IPS-NIHi7 (cell line): Measurements from ENCODE around the gene SERINC3.
"Not testable (repeated sequence)": the region's sequence is repeated elsewhere in the genome, so short reads cannot be mapped to it uniquely, and the experiment has no call there.

ENCODE experiments used
- DNase-seq: peaks from one replicate; pipeline ENCODE4 v3.0.0; 2012; ENCODE audit warnings: mixed read lengths; ENCODE audit errors: extremely low spot score

Gene SERINC3

DNA sequence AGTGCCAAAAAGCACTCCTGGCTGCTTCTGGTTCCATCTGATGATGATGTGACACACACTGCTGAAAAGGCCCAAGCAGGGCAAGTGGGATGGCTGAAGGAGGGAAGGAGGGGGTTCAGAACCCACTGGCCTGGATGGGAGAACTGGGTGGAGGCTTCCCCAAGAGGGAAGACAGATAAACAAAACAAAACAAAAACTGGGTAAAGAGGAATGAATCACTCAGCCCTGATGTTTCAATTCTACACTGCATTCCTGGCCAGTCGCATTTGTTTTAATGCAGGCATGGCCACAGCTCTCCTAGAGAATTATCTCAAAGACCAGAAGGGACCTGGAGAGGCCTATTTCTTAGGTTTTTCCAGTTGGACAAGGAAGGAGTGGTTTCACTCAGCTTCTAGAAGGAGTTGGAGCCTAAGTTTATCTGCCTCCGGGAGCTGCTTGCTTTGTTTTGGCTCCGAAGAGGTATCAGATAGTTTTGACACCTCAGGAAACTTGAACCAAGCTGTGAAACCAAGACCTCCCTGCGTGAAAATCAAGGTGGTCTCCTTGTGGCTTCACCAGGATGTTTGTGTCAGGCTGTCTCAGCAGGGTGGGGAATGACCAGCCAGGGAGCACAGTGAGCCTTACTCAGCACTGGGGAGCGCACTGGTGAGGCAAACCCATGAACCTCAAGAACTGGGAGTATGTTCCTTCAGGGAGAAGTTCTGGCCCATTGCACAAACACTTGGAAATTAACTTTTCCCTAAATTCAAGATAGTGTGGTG is 30.1 kb downstream of the SERINC3 start:
- no peak for DNase-seq

DNA sequence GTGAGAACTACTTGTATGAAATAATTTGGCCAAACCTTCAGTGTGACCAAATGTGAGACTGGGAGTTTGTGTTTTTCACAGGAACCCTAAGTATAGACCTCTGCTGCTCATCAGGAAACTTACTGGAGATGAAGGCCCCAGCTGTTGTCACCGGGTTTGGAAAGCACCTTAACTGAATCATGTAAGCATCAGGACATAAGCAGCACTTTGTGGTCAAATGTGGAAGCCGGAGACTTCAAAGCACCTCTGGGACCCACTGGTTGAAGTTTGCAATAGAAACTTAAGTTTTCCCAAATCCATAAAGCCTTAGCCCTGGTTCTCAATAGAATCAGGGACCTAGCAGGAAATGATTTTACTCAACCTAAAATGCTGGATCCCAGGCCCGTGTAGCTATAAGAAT is 31.9 kb downstream of the SERINC3 start:
- no peak for DNase-seq

DNA sequence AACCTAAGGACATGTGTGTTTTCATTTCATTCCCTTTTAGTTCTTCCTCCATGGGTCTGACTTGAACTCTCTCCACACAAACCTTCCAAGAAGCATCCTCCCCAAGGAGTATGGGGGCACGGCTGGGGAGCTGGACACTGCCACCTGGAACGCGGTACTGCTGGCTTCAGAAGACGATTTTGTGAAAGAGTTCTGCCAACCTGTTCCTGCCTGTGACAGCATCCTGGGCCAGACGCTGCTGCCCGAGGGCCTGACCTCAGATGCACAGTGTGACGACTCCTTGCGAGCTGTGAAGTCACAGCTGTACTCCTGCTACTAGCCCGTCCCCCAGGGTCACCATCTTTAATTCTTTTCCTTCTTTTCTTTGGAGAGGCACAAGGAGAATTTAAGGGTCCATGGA is 32.6 kb downstream of the SERINC3 start:
- no peak for DNase-seq

DNA sequence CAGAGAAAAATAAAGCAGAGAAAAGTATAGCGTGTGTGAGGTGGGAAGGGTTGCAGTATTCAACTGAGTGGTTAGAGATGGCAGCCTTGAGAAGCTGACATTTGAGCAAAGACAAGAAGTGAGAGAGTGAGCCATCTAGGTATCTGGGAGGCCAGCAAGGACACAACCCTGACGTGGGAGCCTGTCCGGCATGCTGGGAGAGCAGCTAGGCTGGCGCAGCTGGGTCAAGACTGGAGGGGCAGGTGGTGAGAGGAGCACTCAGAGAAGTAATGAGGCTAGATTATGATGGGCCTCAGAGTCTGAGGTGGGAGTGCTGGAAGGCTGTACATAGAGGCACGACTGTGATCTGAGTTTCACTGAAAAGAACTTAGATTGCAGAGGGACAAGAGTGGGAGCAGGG is 33.3 kb downstream of the SERINC3 start:
- no peak for DNase-seq

DNA sequence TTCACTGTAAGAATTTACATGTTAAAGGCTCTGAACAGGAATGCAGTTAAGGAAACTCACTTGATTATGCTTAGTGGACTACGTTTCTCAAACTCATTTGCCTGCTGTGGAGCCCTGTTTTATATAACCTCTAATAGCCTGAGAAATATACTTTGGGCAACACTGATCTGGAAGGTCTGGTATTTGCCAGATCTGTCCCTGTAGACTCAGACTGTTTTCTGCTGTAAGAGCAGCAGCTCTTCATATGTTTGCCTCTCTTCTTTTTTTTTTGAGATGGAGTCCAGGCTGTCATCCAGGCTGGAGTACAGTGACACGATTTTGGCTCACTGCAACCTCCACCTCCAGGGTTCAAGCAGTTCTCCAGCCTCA is 36.1 kb downstream of the SERINC3 start:
- no peak for DNase-seq

DNA sequence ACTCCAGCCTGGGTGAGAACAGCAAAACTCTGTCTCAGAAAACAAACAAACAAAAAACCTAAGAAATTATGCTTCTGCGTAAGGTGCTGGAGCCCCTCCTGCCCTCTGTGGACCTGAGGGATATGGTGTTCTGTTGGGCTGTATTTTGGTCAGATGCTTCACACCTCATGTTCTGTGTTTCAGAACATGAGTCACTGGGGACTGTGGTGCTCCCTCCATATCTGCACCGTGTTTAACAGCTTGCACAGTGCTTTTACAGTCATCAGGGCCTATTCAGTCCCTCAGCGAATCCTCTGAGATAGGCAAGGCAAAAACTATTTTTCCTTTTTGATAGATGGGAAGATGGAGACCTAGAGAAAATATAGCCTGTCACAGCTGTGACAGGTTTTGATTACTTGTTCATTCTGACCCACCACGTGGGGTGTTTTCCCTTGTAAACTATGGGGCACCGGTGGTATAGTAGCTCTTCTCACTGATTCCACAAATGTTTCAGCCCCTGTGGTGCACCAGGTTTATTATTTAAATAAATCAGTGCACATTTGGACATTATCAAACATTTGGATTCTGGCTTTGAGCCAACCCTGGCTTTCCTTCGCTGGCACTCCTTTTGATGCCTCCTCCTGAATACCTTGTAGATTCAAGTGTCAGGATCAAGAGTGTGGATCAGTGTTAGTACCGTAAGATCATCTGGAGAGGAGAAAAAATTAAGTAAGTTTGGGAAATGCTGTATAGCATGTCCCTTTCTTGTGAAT is 36.6 kb downstream of the SERINC3 start:
- DNase-seq, result no peak

DNA sequence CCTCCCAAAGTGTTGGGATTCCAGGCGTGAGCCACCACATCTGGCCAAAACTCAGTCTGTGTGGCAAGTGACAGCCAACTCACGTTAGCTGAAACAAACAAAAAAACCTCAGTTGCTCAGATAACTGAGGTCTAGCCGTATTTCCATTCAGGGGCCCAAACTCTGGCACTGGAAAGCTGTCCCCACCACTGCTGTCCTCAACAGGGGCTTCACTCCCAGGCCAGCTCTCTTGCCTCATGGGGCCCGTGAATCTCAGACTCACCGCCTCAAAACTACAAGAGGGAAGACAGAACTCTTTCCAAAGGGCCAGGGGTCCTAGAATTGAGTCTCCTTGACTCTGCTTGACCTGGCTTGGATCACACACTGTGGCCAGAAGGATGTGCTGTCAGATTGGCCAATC is 38.8 kb downstream of the SERINC3 start:
- DNase-seq, result no peak

DNA sequence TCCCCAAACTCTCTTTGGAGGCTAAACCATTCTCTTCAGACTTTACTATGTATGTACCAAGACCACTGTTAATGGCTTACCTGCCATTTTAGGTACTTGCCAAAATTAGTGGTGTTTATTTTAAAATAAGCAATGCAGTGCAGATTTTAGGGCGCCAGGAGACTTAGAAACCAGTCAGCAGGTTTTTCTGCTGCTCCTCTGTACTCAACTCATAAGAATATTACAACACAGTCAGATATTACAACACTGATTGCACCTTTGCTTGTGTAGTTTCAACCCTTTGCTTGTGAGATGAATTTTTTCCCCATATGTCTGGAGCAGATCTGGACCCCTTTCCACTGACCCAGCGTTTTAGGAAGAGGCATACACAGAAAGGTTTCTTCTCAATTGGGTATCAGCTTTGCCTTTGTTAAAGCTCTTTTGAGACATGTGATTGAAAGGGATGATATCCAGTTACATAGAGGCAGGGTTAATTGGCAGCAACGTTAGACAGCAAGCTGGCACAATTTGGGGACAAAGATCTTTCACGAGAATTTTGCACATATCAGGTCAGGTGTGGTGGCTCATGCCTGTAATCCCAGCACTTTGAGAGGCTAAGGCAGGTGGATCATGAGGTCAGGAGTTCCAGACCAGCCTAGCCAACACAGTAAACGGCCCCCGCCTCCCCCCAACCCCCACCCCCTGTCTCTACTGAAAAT is 40.0 kb downstream of the SERINC3 start:
- no peak for DNase-seq

DNA sequence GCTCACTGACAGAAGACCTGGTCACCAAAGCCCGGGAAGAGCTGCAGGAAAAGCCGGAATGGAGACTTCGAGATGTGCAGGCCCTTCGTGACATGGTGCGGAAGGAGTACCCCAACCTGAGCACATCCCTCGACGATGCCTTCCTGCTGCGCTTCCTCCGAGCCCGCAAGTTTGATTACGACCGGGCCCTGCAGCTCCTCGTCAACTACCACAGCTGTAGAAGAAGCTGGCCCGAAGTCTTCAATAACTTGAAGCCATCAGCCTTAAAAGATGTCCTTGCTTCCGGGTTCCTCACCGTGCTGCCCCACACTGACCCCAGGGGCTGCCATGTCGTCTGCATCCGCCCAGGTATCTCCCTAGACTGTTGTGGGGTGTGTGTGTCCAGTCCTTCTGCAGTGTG is 41.8 kb downstream of the SERINC3 start:
- DNase-seq, result no peak

DNA sequence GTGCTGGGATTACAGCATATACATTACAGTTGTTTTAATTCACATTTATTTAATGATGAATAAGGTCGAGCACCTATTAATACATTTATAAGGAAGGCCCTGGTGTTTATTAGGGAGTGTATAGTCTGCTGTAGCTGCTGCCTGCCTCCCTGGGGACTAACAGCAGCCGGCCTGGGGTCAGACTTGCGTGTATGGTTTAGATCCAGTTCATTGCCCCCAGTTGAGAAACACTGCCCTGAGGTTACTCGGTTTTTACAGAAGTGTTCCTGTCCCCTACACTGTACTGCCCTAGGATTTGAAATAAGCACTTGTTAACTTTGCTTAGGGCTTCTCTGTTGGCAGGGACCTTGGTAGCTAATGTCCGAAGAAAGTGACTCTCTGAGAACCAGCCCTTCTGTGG is 42.2 kb downstream of the SERINC3 start:
- no peak for DNase-seq

DNA sequence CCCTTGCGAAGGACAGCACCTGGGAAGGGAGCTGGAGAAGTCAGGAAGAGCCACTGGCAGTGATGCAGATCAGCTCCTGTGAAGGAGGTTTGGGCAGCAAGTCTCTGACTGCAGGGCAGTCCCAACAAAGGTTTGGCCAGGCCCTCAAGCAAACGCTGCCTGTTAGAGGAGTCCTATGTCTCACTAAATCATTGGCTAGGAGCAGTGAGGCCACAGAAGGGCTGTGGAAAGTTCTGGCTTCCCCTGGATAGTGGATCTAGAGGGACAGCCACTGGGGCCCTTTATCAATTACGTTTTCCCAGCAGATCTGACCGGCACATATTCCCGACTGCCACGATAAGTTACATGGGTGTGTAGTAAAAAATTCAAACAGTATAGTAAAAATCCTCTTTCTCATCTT is 43.7 kb downstream of the SERINC3 start:
- no peak for DNase-seq

DNA sequence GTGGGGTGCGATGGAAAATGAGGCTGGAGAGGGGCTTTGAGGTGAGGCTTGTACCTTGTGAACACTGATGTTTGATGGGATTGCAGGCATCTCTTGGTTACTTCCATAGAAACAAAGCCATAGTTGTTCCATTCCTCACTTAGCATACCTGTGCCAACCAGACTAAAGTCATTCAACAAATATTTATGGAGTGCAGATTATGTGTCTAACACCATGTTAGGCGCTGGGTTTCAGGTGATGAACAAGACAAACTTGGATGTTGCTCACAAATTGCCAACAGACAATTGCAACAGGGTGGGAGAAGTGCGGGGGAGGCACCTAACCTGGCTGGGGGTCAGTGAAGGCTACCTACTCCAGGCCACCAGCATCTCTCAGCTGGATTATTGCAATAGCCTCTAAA is 44.7 kb downstream of the SERINC3 start:
- no peak for DNase-seq

DNA sequence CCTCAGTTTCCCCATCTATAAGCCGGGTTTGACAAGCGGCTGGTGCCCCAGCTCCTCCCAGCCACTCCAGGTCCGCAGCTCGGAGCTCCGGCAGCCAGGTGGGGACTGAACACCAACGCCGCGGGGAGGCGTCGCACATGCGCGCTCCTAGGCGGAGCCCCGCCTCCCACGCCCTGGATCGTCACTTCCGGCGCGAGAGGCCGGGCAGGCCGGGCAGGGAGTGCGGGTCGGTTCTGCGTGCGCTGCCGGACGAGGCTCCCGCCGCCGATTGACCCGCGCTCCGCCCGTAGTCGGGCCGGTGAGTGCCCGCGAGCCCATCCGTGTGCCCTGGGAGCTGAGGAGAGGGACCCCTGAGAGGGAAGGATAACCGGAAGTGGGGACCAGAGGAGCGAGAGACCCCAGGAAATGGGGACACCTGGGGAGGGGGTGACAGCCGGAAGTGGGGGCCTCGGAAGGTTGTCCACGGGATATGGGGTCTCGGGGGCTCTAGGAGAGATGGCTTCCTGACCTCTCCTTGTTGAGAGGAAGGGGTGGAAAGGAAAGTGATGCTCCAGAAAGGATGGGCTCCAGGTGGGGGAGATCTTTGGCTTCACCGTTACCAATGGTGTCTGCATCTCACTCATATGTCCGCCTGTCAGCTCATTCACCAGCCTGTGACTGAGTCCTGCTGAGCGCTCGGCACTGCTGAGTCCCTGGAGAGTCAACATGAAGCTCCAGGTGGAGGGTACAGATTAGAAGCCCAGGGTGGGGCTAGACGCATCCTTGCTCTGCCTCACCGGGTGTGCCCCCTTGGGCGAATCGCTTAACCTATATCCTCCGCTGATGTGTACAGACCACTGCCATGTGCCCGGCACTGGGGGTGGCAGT is 45.9 kb downstream of the SERINC3 start, which contains the start of gene TTPAL:
TTPAL (plus strand) TSS at position 181 of the 867 bp plus-strand sequence. CDS start 4,126 bp downstream, outside the sequence.
- DNase-seq, result peak; percentile 97

DNA sequence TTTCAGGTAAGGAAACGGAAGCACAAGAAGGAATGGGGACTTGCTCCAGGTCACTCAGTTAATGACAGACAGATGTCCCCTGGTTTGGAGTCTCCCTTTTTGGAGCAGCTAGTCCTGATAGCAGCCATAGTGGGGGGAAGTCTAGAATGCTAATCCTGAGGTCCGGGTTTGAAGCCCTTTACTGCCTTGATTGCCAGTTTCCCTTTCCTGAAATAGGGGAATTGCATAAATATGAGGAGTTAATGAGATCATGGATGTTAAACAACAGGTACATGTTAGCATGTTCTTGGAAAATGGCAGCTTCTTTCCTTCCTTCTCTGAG is 46.5 kb downstream of the SERINC3 start:
- no peak for DNase-seq

DNA sequence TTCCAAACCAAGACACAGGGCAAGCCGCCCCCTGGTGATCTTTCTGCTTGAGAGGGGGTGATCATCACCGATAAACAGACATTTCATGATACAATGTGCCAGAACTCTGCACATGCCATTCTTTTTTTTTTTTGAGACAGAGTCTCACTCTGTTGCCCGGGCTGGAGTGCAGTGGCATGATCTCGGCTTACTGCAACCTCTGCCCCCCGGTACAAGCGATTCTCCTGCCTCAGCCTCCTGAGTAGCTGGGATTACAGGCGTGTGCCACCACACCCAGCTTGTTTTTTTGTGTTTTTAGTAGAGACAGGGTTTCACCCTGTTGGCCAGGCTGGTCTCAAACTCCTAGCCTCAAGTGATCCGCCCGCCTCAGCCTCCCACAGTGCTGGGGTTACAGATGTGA is 49.6 kb downstream of the SERINC3 start:
- not testable (repeated sequence) for DNase-seq

DNA sequence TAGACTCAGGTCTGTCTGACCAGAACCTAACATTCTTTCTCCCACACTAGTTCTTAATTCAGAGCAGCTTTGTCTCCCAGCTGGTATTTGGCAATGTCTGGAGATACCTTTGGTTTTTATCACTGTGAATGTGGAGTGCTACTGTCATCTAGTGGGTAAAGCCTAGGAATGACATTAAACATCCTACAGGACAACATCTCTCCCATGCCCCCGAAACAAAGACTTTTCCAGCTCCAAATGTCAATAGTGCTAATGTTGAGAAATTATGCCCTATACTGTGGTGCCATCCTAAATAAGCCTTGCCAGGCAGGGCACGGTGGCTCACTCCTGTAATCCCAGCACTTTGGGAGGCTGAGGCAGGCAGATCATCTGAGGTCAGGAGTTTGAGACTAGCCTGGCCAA is 50.4 kb downstream of the SERINC3 start:
- DNase-seq, result no peak

DNA sequence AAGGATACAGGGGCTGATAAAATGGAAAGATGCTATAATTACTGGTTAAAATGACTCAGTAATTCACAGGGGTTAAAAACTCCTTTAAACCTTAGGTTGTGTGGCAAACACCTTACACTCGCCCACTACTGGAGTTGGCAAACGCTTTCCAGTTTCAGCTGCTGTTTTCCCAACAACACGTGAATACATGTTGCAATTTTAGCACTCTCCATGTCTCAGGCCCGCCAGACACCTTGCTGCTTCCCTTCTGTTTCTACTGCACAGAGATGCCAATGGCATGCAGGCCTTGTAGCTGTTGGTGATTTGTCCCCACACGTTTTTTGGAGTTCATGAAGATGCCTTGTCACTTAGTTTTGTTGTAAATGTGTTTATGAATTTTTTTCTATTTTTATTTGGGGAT is 51.5 kb downstream of the SERINC3 start:
- no peak for DNase-seq

DNA sequence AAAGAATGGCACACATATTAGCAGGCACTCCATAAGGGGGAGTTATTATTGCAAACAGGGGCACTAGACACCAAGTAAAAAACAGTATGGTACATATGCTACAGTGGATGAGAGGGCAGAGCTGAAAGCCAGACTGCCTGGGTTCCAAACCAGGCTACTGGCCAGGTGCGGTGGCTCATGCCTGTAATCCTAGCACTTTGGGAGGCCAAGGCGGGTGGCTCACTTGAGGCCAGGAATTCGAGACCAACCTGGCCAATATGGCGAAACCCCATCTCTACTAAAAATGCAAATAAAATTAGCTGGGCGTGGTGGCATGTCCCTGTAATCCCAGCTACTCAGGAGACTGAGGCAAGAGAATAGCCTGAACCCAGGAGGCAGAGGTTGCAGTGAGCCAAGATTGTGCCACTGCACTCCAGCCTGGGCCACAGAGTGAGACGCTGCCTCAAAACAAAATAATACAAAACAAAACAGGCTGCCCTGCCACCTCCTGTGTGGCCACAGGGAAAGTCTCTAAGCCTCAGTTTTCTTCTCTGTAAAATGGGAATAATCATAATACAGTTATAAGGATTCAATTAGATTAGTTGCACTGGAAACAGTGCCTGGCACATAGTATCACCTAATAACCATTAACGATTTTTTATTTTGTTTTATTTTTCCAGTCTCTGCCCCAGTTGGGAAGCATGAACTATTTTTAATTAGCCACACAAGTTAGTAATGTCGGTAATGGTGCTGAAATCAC is 53.7 kb downstream of the SERINC3 start:
- no peak for DNase-seq

DNA sequence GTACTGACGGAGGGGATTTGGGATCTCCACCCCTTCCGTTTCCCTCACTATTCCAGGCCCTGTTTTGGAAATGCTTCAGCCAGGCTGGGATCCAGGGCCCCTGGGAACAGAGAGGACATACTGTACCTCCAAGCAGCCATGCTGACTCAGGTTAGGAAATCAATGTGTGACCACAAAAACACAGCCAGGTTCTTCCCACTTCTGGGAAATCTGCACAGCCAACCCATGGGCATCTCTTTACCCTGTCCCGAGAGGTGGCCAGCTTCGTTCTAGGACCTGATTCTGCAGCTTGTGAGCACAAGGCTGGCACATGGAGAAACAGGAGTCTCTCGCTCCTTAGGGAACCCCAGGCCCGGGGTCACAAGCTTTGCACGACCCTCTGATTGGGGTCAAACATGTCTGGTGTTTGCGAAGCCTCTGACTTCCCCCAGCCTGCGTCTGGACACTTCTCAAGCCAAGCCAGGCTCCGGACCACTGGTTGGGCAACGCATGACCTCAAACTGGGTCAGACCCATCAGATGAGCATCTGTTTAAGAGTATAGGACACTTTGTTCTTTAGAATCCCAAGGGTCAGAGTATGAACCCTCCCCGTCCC is 54.5 kb downstream of the SERINC3 start:
- DNase-seq, result peak; percentile 38

DNA sequence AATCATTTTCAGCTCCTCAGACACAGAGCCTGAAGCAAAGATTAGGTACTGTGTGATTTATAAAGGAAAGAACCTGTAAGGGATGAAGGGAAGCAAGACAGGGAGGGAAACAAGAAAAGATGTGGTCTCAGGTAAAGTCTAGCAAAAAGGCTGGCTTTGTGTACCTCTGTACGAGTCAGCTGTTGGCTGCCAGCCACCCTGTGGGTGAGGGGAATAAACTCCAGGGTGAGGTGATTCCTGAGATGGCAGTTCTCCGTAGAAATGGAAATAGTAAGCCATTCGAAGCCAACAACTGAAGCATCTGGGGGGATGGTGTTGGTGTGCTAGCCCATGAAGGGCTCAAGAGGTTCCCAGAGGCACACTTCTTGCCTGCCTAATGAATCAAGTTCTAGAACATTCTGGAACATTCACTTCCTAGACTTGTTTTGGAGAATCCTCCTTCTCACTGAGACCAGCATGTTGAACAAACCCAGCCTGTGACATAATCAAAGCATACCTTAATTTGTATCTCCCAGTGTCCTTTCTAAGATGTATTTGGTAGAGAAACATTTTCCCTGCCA is 56.8 kb downstream of the SERINC3 start:
- DNase-seq, result no peak
